ENCODE data around the gene PRRX2.

- TF ChIP-seq ZNF830 (tag by site-specific recombination; IDR thresholded peaks at IDR 0.05; ENCODE audit: low read depth) = no peak
- TF ChIP-seq, protein P1, sequence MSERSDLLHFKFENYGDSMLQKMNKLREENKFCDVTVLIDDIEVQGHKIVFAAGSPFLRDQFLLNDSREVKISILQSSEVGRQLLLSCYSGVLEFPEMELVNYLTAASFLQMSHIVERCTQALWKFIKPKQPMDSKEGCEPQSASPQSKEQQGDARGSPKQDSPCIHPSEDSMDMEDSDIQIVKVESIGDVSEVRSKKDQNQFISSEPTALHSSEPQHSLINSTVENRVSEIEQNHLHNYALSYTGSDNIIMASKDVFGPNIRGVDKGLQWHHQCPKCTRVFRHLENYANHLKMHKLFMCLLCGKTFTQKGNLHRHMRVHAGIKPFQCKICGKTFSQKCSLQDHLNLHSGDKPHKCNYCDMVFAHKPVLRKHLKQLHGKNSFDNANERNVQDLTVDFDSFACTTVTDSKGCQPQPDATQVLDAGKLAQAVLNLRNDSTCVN (tag by site-specific recombination; optimal IDR thresholded peaks at IDR 0.05) = no peak
- TF ChIP-seq, protein P2, sequence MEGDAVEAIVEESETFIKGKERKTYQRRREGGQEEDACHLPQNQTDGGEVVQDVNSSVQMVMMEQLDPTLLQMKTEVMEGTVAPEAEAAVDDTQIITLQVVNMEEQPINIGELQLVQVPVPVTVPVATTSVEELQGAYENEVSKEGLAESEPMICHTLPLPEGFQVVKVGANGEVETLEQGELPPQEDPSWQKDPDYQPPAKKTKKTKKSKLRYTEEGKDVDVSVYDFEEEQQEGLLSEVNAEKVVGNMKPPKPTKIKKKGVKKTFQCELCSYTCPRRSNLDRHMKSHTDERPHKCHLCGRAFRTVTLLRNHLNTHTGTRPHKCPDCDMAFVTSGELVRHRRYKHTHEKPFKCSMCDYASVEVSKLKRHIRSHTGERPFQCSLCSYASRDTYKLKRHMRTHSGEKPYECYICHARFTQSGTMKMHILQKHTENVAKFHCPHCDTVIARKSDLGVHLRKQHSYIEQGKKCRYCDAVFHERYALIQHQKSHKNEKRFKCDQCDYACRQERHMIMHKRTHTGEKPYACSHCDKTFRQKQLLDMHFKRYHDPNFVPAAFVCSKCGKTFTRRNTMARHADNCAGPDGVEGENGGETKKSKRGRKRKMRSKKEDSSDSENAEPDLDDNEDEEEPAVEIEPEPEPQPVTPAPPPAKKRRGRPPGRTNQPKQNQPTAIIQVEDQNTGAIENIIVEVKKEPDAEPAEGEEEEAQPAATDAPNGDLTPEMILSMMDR (tag by site-specific recombination; IDR thresholded peaks at IDR 0.05) = no peak
Observed at GRCh38 chr9:129648092-129648763, 17.2 kb upstream of the PRRX2 start.

Data from HEK293 (cell line).